ENCODE measurements around the gene BARHL1.

The BARHL1 gene

GRCh38 chr9:132571806-132572600, 10.4 kb upstream of the BARHL1 start:
- no peak overlapping the region for H3K4me3 ChIP-seq (ENCODE audit: low read length)
- no peak for TF ChIP-seq ZNF274 (IDR thresholded peaks at IDR 0.05; ENCODE audit: low read depth, low read length)

GRCh38 chr9:132572921-132573320, 9.5 kb upstream of the BARHL1 start:
- no peak overlapping the region for H3K4me3 ChIP-seq (ENCODE audit: low read length)
- no peak for TF ChIP-seq ZNF274 (IDR thresholded peaks at IDR 0.05; ENCODE audit: low read depth, low read length)

- no peak overlapping the region for H3K4me3 ChIP-seq (ENCODE audit: low read length)
- no peak for TF ChIP-seq ZNF274 (IDR thresholded peaks at IDR 0.05; ENCODE audit: low read depth, low read length)
Measured at GRCh38 chr9:132575005-132575609, 7.3 kb upstream of the BARHL1 start.

- TF ChIP-seq ZNF274 (IDR thresholded peaks at IDR 0.05; ENCODE audit: low read depth, low read length), result no peak
- no peak overlapping the region for H3K4me3 ChIP-seq (ENCODE audit: low read length)
Measured at GRCh38 chr9:132575811-132576210, 6.6 kb upstream of the BARHL1 start.

GRCh38 chr9:132577119-132577518, 5.3 kb upstream of the BARHL1 start:
- no peak for TF ChIP-seq ZNF274 (IDR thresholded peaks at IDR 0.05; ENCODE audit: low read depth, low read length)
- H3K4me3 ChIP-seq (ENCODE audit: low read length), result no peak overlapping the region

- no peak overlapping the region for H3K4me3 ChIP-seq (ENCODE audit: low read length)
- no peak for TF ChIP-seq ZNF274 (IDR thresholded peaks at IDR 0.05; ENCODE audit: low read depth, low read length)
Measured at GRCh38 chr9:132578367-132578932, 4.0 kb upstream of the BARHL1 start.

- no peak for TF ChIP-seq ZNF274 (IDR thresholded peaks at IDR 0.05; ENCODE audit: low read depth, low read length)
- H3K4me3 ChIP-seq (ENCODE audit: low read length), result no peak overlapping the region
Measured at GRCh38 chr9:132579427-132579798, 3.0 kb upstream of the BARHL1 start.

- no peak for TF ChIP-seq ZNF274 (IDR thresholded peaks at IDR 0.05; ENCODE audit: low read depth, low read length)
- H3K4me3 ChIP-seq (ENCODE audit: low read length), result no peak overlapping the region
Measured at GRCh38 chr9:132582786-132583583, 579 bp downstream of the BARHL1 start.

GRCh38 chr9:132583584-132584304, 1.3 kb downstream of the BARHL1 start:
- TF ChIP-seq ZNF274 (IDR thresholded peaks at IDR 0.05; ENCODE audit: low read depth, low read length), result no peak
- no peak overlapping the region for H3K4me3 ChIP-seq (ENCODE audit: low read length)

GRCh38 chr9:132584601-132585560, 2.5 kb downstream of the BARHL1 start:
- H3K4me3 ChIP-seq (ENCODE audit: low read length), result no peak overlapping the region
- no peak for TF ChIP-seq ZNF274 (IDR thresholded peaks at IDR 0.05; ENCODE audit: low read depth, low read length)

GRCh38 chr9:132585954-132586829, 3.8 kb downstream of the BARHL1 start:
- no peak for TF ChIP-seq ZNF274 (IDR thresholded peaks at IDR 0.05; ENCODE audit: low read depth, low read length)
- no peak overlapping the region for H3K4me3 ChIP-seq (ENCODE audit: low read length)
